HPDE6-E6E7 (cell line): Measurements from ENCODE around the gene FASTKD1.

ENCODE experiments used
- DNase-seq: peaks from one replicate; pipeline ENCODE4 v3.0.0; 2011; ENCODE audit warnings: missing footprints; ENCODE audit errors: extremely low spot score

The FASTKD1 gene

DNA sequence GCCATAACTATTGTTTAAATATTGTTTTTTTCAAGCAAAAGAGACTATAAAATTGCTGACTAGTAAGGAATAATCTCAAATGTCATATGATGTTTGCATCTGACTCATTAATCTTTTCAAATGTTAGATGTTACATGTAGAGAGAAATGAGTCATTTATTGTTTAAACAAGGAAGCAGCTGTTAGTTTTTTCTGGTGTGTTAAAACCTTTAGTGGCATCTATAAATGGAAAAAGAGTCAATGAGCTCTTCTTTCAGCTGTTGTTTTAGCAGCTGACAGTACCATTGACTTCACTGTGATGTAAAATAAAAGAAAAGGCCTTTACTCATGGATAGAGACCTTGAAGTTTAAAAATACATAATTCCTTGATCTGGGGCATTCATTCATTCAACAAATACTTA, 66.0 kb downstream of the FASTKD1 start:
- peak; percentile 77 for DNase-seq

DNA sequence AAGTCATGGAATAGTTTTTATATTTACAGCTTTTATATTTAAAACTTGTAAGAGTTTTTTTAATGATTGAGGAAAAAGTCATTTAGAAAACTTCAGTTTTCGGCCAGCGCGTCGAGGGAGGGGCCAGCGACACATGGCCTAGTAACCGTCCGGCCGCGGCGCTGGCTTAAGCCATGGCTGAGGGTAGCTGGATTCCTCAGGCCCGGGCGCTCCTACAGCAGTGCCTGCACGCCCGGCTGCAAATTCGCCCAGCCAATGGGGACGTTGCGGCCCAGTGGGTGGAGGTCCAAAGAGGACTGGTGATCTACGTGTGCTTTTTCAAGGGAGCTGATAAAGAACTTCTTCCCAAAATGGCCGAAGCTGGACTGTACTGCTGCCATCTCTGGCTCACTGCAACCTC, 69.0 kb downstream of the FASTKD1 start:
- no peak for DNase-seq

DNA sequence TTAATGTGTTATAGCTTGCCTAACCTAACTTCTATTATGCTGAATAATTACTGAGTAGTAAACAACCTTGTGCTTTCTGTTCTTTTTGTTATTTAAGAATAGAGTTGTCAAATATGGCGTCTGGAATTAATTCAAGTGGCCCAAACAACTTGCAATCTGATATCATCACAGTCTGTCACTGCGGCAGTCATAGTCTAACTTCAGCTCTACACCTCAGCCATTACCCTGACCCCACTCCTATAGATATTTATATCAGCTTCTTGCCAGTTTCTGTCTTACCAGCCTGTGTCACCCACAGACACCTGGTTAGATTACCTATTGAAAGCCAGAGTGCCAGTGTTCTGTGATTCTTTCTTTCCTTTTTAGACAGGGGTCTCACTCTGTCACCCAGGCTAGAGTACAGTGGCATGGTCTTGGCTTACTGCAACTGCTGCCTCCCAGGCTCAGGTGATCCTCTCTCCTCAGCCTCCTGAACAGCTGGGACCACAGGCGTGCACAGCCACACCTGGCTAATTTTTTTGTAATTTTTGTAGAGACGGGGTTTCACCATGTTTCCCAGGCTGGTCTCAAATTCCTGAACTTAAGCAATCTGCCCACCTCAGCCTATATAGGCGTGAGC, 78.2 kb downstream of the FASTKD1 start:
- no peak for DNase-seq

DNA sequence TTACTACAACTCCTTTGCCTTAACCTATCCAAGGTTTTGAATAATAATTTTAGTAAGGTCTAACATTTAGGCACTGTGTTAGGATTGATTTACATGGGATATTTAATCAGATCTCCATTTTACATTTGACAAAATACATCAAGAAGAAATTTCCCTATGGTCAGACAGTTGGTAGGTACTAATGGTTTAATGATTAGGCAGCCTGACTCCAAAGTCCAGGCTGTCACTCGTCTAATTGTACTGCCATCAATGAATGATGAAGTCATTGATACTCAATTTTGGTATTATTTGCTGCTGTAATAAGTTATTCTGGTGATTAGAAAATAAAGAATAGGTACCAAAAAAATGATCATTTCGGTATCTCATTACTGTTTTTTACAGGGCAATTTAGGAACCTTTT, 80.3 kb downstream of the FASTKD1 start:
- DNase-seq, result no peak

DNA sequence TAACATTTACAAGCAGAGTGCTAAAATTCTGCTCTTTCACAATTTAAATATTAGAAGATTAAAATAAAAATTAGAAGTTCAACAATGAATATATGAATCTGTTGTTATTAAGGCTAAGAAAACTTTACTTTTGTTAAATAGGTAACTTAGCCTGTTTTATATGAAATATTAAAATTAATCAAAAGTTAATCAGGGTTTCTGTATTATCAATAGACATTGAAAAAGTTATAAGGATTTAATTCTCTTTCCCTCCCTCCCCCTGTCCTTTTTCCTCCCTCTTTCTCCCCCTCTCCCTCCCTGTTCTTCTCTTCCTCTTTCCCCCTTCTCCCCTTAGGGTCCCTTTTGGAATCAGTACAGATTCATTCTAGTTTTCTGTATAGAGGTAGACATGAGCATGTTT, 82.3 kb downstream of the FASTKD1 start:
- no peak for DNase-seq

DNA sequence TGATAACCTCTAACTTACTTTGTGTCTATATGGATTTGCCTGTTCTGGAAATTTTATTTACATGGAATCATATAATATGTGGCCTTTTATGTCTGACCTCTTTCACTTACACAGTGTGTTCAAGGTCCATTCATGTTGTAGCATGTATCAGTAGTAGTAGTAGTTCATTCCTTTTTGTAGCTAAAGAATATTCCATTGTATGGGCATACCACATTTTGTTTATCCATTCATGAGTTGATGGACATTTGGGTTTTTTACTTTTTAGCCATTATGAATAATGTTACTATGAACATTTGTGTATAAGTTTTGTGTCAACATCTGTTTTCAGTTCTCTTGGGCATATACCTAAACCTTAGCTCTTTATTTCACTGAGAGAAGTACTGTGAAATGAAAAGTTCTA, 82.8 kb downstream of the FASTKD1 start:
- DNase-seq, result no peak

DNA sequence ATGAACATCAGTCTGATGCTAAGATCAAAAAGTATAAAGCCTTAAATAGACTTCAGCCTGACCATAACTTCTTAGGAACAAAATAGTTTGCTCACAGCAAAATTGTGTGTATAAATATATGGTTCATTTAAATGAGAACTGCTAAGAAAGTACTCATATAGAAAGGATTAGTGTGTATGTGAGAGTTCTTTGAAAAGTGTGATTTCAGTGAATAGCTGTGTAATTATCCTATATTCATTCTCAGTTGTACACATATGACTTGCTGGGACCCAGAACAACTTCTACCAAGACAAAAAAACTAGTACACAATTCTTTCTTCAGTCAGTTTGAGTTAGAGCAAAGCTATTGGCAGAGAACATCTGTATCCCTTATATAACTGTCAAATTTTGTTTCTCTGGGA, 87.2 kb downstream of the FASTKD1 start:
- no peak for DNase-seq

DNA sequence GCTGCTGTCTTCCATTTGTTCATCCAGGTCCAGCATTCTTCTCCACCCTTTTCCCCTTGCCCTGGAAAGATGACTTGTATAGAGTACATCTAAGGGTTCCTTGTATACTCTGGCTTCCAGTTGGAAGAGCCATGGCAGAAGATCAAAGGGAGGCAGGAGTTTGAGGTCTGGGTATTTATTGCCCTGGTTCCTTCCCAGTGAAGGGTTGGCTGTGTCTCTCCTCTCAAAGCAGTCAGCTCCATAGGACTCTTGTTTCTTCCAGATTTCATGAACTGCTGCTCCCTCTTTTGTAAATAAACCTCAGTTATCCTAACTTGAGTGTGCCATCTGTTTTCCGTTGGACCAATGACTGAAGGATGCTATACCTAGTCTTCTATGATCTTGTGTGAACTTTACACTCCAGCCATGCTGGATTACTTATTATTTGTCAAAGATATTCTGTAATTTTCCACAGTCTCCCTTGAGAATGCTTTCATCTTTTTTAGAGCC, 88.0 kb downstream of the FASTKD1 start:
- no peak for DNase-seq

DNA sequence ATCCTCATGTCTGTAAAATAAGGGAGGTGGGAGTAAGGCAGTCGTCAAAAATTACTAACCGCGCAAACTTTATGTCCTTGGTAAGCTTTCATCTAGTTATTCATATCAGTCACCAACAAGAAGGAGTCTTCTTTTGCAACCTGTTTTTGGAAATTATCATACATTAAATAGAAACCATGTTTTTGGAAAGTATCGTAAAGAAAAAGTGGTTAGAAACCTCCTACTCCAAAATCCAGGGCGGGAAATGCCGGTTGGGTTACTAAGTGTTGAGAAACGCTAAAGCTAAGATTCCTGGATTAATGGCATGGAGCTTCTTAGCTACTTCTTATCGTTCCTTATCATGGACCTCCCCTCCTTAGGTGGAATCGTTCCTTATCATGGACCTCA, 93.6 kb downstream of the FASTKD1 start:
- DNase-seq, result no peak
